Measurements from ENCODE around the gene HOGA1. TPM values are rescaled to one million over a fixed set of nuclear protein-coding genes. Genes with fewer than 3 reads are reported as not detected.
A peak's percentile ranks its signal among the peaks of the same experiment; 100 is the strongest.

HOGA1 gene
- total and polyA plus RNA-seq, 7 donors: 0.26 to 1.2 (median 0.71) TPM; not detected in 4

DNA sequence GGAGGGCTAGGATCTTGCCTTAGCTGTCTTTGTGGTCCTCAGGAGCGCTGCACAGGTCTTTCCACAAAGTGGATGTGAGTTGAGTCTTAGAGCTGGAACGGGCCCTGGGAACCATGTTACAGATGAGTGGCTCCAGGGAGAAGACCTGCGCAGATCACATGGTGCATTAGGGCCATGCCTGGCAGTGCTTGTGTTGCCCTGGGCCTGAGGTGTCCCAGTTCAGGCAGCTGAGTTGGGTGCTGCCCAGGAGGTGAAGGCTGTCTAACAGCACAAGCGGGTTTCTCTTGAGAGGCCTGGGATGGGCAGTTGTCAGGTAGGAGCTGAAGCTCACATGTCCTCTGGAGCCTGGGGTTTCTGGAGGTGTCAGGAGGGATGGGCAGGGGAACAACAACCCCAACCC lies 45.4 kb upstream of the HOGA1 start:
- H3K9me3 ChIP-seq: no peaks in the 10 kb centered on the region
- H3K4me3 ChIP-seq: no peak overlapping the region
- WGBS, 2 donors: 96 to 98% methylated on average over 4 of the region's 4 CpGs
- H3K4me1 ChIP-seq: peaks cover 0 to 29% (median 28%) of the 10 kb centered on the region in 4 donors
- no peaks in the 10 kb centered on the region for H3K36me3 ChIP-seq
- no peaks in the 10 kb centered on the region for H3K27me3 ChIP-seq
- peak; percentile 47 for DNase-seq
- intact Hi-C loops (cut with DNase I): no loop called here
- no peak for TF ChIP-seq CTCF (IDR thresholded peaks at IDR 0.05)
- TF ChIP-seq POLR2A (IDR thresholded peaks at IDR 0.05): no peak
- TF ChIP-seq EP300 (IDR thresholded peaks at IDR 0.05): no peak
- TF ChIP-seq POLR2AphosphoS5 (IDR thresholded peaks at IDR 0.05): no peak
- peak overlapping the region in 1 of 4 donors; percentile 5 for H3K27ac ChIP-seq

DNA sequence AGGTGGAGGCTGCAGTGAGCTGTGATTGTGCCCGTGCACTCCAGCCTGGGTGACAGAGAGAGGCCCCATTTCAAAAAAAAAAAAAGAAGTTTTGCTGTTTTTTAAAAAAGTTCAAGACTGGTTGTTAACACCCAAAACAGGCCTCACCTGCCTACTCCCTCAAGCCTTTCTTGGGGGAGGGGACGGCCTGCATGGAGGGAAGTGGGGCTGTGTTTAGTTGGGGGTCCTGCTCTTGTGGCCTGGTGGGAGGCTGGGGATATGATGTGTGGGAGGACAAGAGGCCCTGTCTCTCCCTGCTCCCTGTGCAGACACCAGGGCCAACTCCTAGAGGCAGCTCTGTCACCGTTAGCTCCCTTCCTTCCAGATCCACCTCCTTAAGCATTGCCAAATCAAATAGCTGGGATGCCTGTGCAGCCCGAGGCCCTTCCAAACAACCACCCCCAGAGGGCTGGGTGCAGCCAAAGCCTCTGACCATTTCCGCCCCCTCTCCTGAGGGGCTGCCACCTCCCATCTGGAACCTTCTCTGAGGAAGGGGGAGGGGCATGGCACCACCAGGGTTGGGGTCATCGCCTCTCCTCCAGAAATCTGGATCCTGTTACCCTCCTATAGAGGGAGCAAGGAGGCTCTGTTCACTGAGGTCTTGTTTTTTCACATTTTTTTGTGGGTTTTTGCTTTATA lies 44.5 kb upstream of the HOGA1 start:
- Histone ChIP-seq H3K27ac (peak overlapping the region; percentile 3 to 88 (median 28)), H3K36me3 (no peaks in the 10 kb centered on the region), H3K4me1 (peaks cover 0 to 30% (median 28%) of the 10 kb centered on the region in 4 donors), H3K4me3 (no peak overlapping the region), H3K9me3 (no peaks in the 10 kb centered on the region), H3K27me3 (no peaks in the 10 kb centered on the region)
- TF ChIP-seq POLR2AphosphoS5 (IDR thresholded peaks at IDR 0.05): no peak
- 70 to 78% methylated on average over 6 of the region's 6 CpGs for WGBS, 2 donors
- intact Hi-C loops (cut with DNase I): no loop called here
- DNase-seq: peak; percentile 73

DNA sequence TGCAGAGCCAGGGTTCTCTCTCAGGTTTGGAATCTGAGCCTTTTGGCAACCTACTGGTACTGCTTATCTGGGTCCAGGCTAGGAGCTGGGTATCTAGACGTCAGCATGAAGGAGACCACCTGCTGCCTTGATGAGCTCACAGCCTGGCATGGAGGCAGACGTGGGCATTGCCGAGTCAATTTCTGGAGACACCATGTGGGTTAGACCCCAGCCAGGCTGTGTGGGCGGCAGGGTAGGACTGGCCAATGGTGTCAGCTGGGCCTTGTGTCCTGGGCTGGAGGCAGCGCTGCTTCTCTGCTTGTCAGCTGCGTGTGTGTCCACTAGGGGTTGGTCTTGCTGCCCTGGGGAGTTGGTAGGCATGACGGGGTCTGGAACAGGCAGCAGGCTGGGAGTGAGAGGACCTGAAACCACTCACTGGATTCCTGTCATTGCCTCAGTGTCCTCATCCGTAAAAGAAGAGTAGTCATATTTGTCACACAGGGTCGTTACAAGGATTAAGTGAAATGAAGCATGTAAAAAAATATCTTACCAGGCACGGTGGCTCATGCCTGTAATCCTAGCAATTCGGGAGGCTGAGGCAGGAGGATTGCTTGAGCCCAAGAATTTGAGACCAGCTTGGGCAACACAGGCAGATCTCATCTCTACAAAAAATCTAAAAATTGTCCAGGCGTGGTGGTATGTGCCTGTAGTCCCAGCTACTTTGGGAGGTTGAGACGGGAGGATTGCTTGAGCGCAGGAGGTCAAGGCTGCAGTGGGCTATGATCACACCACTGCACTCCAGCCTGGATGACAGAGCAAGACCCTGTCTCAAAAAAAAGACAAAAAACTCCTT lies 43.3 kb upstream of the HOGA1 start:
- H3K27me3 ChIP-seq: no peaks in the 10 kb centered on the region
- WGBS, 2 donors: 93% methylated on average over 14 of the region's 14 CpGs
- TF ChIP-seq POLR2AphosphoS5 (IDR thresholded peaks at IDR 0.05) (no peak), CTCF (IDR thresholded peaks at IDR 0.05) (no peak), EP300 (IDR thresholded peaks at IDR 0.05) (no peak), POLR2A (IDR thresholded peaks at IDR 0.05) (no peak)
- peak overlapping the region in 3 of 4 donors; percentile 18 to 88 (median 82) for H3K27ac ChIP-seq
- H3K4me1 ChIP-seq: peaks cover 0 to 30% (median 28%) of the 10 kb centered on the region in 4 donors
- H3K36me3 ChIP-seq: no peaks in the 10 kb centered on the region
- DNase-seq: peak; percentile 56
- H3K9me3 ChIP-seq: no peaks in the 10 kb centered on the region
- intact Hi-C loops (cut with DNase I): no loop called here
- H3K4me3 ChIP-seq: no peak overlapping the region

GRCh38 chr10:97542169-97543024 lies 41.8 kb upstream of the HOGA1 start:
- no peak overlapping the region for H3K4me3 ChIP-seq
- H3K4me1 ChIP-seq: peaks cover 0 to 36% (median 32%) of the 10 kb centered on the region in 4 donors
- TF ChIP-seq EP300 (IDR thresholded peaks at IDR 0.05): no peak
- TF ChIP-seq POLR2AphosphoS5 (IDR thresholded peaks at IDR 0.05): peak; percentile 60 to 65 (median 62)

GRCh38 chr10:97543025-97543546 lies 41.1 kb upstream of the HOGA1 start:
- Histone ChIP-seq H3K4me1 (peaks cover 0 to 37% (median 32%) of the 10 kb centered on the region in 4 donors), H3K9me3 (no peaks in the 10 kb centered on the region), H3K36me3 (no peaks in the 10 kb centered on the region), H3K27me3 (no peaks in the 10 kb centered on the region), H3K4me3 (no peak overlapping the region), H3K27ac (peak overlapping the region; percentile 77 to 88 (median 81))
- TF ChIP-seq POLR2AphosphoS5 (IDR thresholded peaks at IDR 0.05) (peak; percentile 39 to 82 (median 59)), CTCF (IDR thresholded peaks at IDR 0.05) (no peak)
- DNase-seq: peak; percentile 93
- WGBS, 2 donors: 53 to 71% methylated on average over 10 of the region's 10 CpGs
- intact Hi-C loops (cut with DNase I): no loop called here

More at GRCh38 chr10:97542169-97543024, 41.8 kb upstream of the HOGA1 start:
- Histone ChIP-seq H3K36me3 (no peaks in the 10 kb centered on the region), H3K27me3 (no peaks in the 10 kb centered on the region), H3K27ac (peak overlapping the region; percentile 77 to 88 (median 81)), H3K9me3 (no peaks in the 10 kb centered on the region)
- WGBS, 2 donors: 75 to 77% methylated on average over 9 of the region's 9 CpGs
- DNase-seq: peak; percentile 91
- intact Hi-C loops (cut with DNase I): no loop called here

Measured in sigmoid colon (tissue), 7 donors.